K562 (cell line): ENCODE measurements around the gene ERLIN1. TPM values are rescaled to one million over a fixed set of nuclear protein-coding genes. Genes with fewer than 3 reads are reported as not detected.

ENCODE experiments used
- FOS ChIP-seq: IDR thresholded peaks from 3 replicates; pipeline ENCODE4 v1.6.1; 2011; ENCODE audit not compliant: insufficient read length; ENCODE audit errors: extremely low read depth
- GABPB1 ChIP-seq: sonication (generic); formaldehyde crosslinking; IDR thresholded peaks from 2 replicates; pipeline ENCODE4 v1.8.0; 2022; ENCODE audit warnings: mild to moderate bottlenecking, missing genetic modification reagents
- NFE2L1 ChIP-seq: fragments of 450-650 bp; IDR thresholded peaks from 2 replicates; pipeline ENCODE4 v1.6.1; 2016; ENCODE audit warnings: missing genetic modification characterization, low read depth, mild to moderate bottlenecking, missing compliant biosample characterization, moderate library complexity, borderline replicate concordance
- RBM25 ChIP-seq: fragments of 200-400 bp; formaldehyde crosslinking; IDR thresholded peaks from 2 replicates; pipeline ENCODE4 v1.6.1; 2018; ENCODE audit warnings: low read length, low read depth, moderate library complexity; ENCODE audit not compliant: severe bottlenecking
- TARDBP ChIP-seq: fragments of 450-650 bp; IDR thresholded peaks from 2 replicates; pipeline ENCODE4 v1.6.1; 2016
- ZNF561 ChIP-seq: fragments of 450-650 bp; formaldehyde crosslinking; conservative IDR thresholded peaks from 2 replicates; pipeline ENCODE4 v1.4.0; 2020; ENCODE audit warnings: mild to moderate bottlenecking, moderate library complexity
- ZNF77 ChIP-seq: fragments of 250-450 bp; sonication (Bioruptor Pico); IDR thresholded peaks from 2 replicates; pipeline ENCODE4 v1.5.0; 2020
- polyA plus RNA-seq, 8 experiments: library from polyadenylated mRNA; depleted of rRNA in 4 of 8; stranded (reverse) in 5 of 8; unstranded in 3 of 8; fragments of >200 nt; fragmentation: Nextera tagmentation in 2 of 8; fragmentation: Illumina TruSeq in 1 of 8; extraction: Ambion mirVana in 2 of 8; extraction: Trizol in 1 of 8; gene quantifications; 2 replicates each; pipeline versions ENCODE4 v1.2.1 to v1.2.3, GENCODE V29; 2011 to 2014; ENCODE audit warnings: inconsistent platforms in 1 of 8, missing spikeins in 1 of 8
- total RNA-seq, 7 experiments: library from RNA; depleted of rRNA in 6 of 7; stranded (reverse); fragments of >200 nt in 6 of 7; fragmentation: Illumina TruSeq in 2 of 7; extraction: Trizol in 2 of 7; gene quantifications; 2 replicates each; pipeline versions ENCODE4 v1.2.1 to v1.2.3, GENCODE V29; 2011 to 2021; ENCODE audit warnings: low replicate concordance in 1 of 7
- TF ChIP-seq, protein P1 (sequence below): fragments of 200-600 bp; sonication (generic); IDR thresholded peaks from one replicate; pipeline ENCODE4 v1.6.1; 2012; ENCODE audit warnings: mild to moderate bottlenecking, low read depth, low read length, inconsistent platforms
- TF ChIP-seq, protein P2 (sequence below), 2 experiments: fragments of 450-650 bp in 1 of 2; sonication (generic) in 1 of 2; formaldehyde crosslinking; conservative IDR thresholded peaks; 2 replicates each; pipeline versions ENCODE4 v1.4.0 to v1.8.1; 2020 to 2022; ENCODE audit warnings: mild to moderate bottlenecking in 1 of 2, missing genetic modification reagents in 1 of 2
- TF ChIP-seq, protein P3 (sequence below): fragments of 450-650 bp; IDR thresholded peaks from 2 replicates; pipeline ENCODE4 v1.6.1; 2017; ENCODE audit warnings: antibody characterized with exemption, mild to moderate bottlenecking

ERLIN1 gene
- total and polyA plus RNA-seq, 9 of the 15 experiments (the other 6 are each of a cell fraction or from before 2014, with no cell fraction given), result 9.8 to 26.8 (median 15.5) TPM

DNA sequence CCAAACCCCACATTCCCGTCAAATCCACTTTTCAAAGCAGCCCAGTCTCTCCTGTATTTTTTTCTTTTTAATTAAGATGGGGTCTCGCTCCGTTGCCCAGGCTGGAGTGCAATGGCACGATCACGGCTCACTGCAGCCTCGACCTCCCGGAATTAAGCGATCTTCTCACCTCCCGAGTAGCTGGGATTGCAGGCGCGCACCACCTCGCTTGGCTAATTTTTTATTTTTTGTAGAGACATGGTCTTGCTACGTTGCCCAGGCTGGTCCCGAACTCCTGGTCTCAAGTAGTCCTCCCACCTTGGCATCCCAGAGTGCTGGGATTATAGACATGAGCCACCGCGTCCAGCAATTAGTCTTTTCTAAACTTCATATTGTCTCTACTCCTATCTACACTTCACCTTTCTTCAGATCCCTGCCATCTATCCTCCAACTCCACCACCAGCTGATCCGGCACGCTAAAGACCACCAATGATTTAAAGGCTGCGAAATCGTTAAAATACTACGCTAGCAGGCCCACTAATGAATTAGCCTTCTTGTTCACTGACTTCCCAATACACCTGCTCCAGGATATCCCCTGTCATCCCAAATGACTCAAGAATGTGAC is 44.1 kb upstream of the ERLIN1 start (continued):
- TF ChIP-seq, protein P1, sequence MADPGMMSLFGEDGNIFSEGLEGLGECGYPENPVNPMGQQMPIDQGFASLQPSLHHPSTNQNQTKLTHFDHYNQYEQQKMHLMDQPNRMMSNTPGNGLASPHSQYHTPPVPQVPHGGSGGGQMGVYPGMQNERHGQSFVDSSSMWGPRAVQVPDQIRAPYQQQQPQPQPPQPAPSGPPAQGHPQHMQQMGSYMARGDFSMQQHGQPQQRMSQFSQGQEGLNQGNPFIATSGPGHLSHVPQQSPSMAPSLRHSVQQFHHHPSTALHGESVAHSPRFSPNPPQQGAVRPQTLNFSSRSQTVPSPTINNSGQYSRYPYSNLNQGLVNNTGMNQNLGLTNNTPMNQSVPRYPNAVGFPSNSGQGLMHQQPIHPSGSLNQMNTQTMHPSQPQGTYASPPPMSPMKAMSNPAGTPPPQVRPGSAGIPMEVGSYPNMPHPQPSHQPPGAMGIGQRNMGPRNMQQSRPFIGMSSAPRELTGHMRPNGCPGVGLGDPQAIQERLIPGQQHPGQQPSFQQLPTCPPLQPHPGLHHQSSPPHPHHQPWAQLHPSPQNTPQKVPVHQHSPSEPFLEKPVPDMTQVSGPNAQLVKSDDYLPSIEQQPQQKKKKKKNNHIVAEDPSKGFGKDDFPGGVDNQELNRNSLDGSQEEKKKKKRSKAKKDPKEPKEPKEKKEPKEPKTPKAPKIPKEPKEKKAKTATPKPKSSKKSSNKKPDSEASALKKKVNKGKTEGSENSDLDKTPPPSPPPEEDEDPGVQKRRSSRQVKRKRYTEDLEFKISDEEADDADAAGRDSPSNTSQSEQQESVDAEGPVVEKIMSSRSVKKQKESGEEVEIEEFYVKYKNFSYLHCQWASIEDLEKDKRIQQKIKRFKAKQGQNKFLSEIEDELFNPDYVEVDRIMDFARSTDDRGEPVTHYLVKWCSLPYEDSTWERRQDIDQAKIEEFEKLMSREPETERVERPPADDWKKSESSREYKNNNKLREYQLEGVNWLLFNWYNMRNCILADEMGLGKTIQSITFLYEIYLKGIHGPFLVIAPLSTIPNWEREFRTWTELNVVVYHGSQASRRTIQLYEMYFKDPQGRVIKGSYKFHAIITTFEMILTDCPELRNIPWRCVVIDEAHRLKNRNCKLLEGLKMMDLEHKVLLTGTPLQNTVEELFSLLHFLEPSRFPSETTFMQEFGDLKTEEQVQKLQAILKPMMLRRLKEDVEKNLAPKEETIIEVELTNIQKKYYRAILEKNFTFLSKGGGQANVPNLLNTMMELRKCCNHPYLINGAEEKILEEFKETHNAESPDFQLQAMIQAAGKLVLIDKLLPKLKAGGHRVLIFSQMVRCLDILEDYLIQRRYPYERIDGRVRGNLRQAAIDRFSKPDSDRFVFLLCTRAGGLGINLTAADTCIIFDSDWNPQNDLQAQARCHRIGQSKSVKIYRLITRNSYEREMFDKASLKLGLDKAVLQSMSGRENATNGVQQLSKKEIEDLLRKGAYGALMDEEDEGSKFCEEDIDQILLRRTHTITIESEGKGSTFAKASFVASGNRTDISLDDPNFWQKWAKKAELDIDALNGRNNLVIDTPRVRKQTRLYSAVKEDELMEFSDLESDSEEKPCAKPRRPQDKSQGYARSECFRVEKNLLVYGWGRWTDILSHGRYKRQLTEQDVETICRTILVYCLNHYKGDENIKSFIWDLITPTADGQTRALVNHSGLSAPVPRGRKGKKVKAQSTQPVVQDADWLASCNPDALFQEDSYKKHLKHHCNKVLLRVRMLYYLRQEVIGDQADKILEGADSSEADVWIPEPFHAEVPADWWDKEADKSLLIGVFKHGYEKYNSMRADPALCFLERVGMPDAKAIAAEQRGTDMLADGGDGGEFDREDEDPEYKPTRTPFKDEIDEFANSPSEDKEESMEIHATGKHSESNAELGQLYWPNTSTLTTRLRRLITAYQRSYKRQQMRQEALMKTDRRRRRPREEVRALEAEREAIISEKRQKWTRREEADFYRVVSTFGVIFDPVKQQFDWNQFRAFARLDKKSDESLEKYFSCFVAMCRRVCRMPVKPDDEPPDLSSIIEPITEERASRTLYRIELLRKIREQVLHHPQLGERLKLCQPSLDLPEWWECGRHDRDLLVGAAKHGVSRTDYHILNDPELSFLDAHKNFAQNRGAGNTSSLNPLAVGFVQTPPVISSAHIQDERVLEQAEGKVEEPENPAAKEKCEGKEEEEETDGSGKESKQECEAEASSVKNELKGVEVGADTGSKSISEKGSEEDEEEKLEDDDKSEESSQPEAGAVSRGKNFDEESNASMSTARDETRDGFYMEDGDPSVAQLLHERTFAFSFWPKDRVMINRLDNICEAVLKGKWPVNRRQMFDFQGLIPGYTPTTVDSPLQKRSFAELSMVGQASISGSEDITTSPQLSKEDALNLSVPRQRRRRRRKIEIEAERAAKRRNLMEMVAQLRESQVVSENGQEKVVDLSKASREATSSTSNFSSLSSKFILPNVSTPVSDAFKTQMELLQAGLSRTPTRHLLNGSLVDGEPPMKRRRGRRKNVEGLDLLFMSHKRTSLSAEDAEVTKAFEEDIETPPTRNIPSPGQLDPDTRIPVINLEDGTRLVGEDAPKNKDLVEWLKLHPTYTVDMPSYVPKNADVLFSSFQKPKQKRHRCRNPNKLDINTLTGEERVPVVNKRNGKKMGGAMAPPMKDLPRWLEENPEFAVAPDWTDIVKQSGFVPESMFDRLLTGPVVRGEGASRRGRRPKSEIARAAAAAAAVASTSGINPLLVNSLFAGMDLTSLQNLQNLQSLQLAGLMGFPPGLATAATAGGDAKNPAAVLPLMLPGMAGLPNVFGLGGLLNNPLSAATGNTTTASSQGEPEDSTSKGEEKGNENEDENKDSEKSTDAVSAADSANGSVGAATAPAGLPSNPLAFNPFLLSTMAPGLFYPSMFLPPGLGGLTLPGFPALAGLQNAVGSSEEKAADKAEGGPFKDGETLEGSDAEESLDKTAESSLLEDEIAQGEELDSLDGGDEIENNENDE, result no peak
- TF ChIP-seq NFE2L1 (tag) (no peak), FOS (no peak), ZNF561 (no peak), GABPB1 (no peak), TARDBP (no peak), ZNF77 (no peak), RBM25 (peak; percentile 37)
- TF ChIP-seq, protein P2, sequence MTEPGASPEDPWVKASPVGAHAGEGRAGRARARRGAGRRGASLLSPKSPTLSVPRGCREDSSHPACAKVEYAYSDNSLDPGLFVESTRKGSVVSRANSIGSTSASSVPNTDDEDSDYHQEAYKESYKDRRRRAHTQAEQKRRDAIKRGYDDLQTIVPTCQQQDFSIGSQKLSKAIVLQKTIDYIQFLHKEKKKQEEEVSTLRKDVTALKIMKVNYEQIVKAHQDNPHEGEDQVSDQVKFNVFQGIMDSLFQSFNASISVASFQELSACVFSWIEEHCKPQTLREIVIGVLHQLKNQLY (CRISPR knock-in tag; conservative IDR thresholded peaks at IDR 0.05), result no peak
- TF ChIP-seq, protein P3, sequence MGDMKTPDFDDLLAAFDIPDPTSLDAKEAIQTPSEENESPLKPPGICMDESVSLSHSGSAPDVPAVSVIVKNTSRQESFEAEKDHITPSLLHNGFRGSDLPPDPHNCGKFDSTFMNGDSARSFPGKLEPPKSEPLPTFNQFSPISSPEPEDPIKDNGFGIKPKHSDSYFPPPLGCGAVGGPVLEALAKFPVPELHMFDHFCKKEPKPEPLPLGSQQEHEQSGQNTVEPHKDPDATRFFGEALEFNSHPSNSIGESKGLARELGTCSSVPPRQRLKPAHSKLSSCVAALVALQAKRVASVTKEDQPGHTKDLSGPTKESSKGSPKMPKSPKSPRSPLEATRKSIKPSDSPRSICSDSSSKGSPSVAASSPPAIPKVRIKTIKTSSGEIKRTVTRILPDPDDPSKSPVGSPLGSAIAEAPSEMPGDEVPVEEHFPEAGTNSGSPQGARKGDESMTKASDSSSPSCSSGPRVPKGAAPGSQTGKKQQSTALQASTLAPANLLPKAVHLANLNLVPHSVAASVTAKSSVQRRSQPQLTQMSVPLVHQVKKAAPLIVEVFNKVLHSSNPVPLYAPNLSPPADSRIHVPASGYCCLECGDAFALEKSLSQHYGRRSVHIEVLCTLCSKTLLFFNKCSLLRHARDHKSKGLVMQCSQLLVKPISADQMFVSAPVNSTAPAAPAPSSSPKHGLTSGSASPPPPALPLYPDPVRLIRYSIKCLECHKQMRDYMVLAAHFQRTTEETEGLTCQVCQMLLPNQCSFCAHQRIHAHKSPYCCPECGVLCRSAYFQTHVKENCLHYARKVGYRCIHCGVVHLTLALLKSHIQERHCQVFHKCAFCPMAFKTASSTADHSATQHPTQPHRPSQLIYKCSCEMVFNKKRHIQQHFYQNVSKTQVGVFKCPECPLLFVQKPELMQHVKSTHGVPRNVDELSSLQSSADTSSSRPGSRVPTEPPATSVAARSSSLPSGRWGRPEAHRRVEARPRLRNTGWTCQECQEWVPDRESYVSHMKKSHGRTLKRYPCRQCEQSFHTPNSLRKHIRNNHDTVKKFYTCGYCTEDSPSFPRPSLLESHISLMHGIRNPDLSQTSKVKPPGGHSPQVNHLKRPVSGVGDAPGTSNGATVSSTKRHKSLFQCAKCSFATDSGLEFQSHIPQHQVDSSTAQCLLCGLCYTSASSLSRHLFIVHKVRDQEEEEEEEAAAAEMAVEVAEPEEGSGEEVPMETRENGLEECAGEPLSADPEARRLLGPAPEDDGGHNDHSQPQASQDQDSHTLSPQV, result no peak
